NT2/D1 (cell line): ENCODE results near the gene LCP2.

Source experiments
- DNase-seq: peaks from one replicate; pipeline ENCODE4 v3.0.0-alpha.2; 2011; ENCODE audit warnings: low read depth, low spot score
- H3K27me3 ChIP-seq: 2 replicates; pipeline ENCODE4 v1.6.0; 2011; ENCODE audit warnings: mild to moderate bottlenecking; ENCODE audit not compliant: insufficient read length, insufficient read depth
- H3K36me3 ChIP-seq: 2 replicates; pipeline ENCODE4 v1.6.1; 2011; ENCODE audit warnings: mild to moderate bottlenecking, low read length, mixed read lengths; ENCODE audit not compliant: insufficient read depth, insufficient read length
- H3K4me1 ChIP-seq: 2 replicates; pipeline ENCODE4 v1.5.1; 2011; ENCODE audit not compliant: insufficient read depth, insufficient read length
- H3K4me3 ChIP-seq: 2 replicates; pipeline ENCODE4 v1.5.1; 2011; ENCODE audit warnings: low read depth; ENCODE audit not compliant: insufficient read length
- H3K9ac ChIP-seq: 2 replicates; pipeline ENCODE4 v1.6.0; 2011; ENCODE audit warnings: low read depth; ENCODE audit not compliant: insufficient read length
- H3K9me3 ChIP-seq: 2 replicates; pipeline ENCODE4 v1.5.1; 2011; ENCODE audit warnings: mild to moderate bottlenecking, low read length; ENCODE audit not compliant: insufficient read depth
- SUZ12 ChIP-seq: IDR thresholded peaks from 2 replicates; pipeline ENCODE4 v1.6.1; 2011; ENCODE audit not compliant: insufficient read length, insufficient read depth; ENCODE audit errors: extremely low read depth
- YY1 ChIP-seq: IDR thresholded peaks from 2 replicates; pipeline ENCODE4 v1.6.1; 2011; ENCODE audit not compliant: insufficient read length, insufficient read depth
- ZNF274 ChIP-seq: IDR thresholded peaks from 2 replicates; pipeline ENCODE4 v1.6.1; 2011; ENCODE audit warnings: mild to moderate bottlenecking, low read depth, low read length

The LCP2 gene

DNA sequence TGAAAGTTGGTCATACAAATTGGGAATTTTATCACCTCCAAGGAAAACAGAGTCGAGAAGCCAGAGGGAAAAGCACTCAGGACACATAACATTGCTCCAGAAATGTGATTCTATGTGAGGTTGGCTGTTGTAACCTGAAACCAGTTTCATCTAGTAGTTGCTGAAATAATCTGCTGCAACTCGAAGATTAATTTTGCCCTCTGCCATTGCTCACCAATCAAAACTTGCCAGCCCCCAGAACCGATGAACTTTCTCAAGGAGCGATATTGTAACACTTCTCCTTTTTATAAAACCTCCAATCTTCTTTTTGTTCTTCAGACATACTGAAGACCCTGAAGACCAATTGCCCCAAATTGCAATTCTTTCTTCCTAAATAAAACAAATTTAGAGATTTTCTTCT lies 33.7 kb downstream of the LCP2 start:
- Histone ChIP-seq H3K9me3 (no peaks in the 10 kb centered on the region), H3K36me3 (no peaks in the 10 kb centered on the region), H3K4me3 (no peak overlapping the region), H3K27me3 (peaks cover 5% of the 10 kb centered on the region), H3K4me1 (peaks cover 6% of the 10 kb centered on the region), H3K9ac (no peak overlapping the region)
- TF ChIP-seq YY1 (no peak), ZNF274 (no peak), SUZ12 (no peak)
- DNase-seq: no peak

DNA sequence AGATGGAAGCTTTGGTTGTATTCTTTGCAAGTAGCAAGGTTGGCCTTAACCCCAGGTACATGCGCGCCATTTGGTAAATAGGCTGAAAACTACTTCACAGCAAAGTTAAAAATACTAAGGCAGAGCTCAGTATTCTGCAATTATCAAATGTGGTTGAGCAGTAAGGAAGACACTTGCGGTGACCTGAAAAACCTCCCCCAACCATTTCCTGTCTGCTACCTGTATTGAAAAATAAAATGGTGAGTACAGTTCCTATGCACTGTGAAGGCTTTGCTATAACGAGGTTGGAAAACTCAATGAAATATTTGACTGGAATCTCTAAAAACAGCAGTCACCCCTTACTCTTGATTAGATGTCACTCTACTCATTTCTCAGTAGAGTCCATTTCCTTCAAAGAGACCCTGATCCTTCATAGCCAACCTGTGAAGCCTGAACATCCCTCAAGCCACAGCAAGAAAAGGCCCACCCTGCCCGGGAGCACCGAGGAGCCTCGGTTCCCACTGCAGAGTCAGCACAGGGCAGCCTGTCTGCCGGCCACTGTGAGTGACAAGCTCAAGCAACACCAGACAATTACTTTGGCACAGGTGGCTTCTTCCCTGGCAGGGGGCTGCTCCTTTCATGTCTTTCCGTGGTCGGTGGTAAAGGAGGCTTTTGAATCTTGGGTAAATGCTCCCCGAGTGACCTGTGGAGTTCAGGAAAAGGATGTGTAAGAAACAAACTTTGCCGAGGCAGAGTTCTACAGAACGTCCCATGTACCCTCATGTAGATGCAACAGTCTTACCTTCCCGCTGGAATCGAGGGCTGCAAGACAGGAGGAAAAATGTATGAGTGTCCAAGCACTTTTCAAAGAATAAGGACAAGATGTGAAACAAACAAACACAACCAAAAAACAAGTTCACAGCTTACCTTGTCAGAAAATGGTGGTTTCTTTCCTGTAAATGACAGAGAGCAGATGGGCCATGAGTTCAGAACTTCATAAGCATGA lies 35.2 kb downstream of the LCP2 start:
- no peak overlapping the region for H3K9ac ChIP-seq

DNA sequence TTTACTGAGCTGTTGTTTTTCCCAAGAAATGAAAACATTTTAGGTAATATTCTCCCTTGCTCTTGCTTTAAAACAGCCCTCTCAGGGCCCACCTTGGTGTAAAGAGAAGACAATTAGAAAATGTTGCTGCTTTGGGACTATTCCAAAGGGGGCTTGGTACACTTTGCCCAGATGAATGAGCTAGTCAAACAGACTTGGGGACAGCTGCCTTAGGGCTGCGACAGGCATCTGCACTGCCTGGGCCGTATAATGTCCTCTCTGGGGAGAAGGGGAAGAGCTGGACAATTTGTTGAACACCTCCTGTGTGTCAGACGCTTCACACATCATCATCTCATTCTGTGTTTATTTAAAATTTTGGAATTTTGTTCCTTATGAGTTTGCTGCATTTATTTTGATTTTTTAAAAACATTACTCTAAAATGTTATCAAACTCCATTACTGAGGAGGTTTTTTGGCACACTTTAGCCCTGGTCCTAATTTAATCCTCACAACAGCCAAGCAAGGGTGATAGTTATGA lies 36.0 kb downstream of the LCP2 start:
- Histone ChIP-seq H3K4me1 (peaks cover 6% of the 10 kb centered on the region), H3K9ac (no peak overlapping the region), H3K36me3 (no peaks in the 10 kb centered on the region), H3K4me3 (no peak overlapping the region), H3K27me3 (no peaks in the 10 kb centered on the region), H3K9me3 (no peaks in the 10 kb centered on the region)
- TF ChIP-seq ZNF274 (no peak), SUZ12 (no peak), YY1 (no peak)
- DNase-seq: no peak

More for the DNA sequence above, 35.2 kb downstream of the LCP2 start:
- H3K27me3 ChIP-seq: peaks cover 1% of the 10 kb centered on the region
- no peaks in the 10 kb centered on the region for H3K9me3 ChIP-seq
- no peaks in the 10 kb centered on the region for H3K36me3 ChIP-seq
- H3K4me1 ChIP-seq: peaks cover 6% of the 10 kb centered on the region
- no peak for TF ChIP-seq YY1
- TF ChIP-seq ZNF274: no peak
- TF ChIP-seq SUZ12: no peak
- H3K4me3 ChIP-seq: no peak overlapping the region
- DNase-seq: no peak

DNA sequence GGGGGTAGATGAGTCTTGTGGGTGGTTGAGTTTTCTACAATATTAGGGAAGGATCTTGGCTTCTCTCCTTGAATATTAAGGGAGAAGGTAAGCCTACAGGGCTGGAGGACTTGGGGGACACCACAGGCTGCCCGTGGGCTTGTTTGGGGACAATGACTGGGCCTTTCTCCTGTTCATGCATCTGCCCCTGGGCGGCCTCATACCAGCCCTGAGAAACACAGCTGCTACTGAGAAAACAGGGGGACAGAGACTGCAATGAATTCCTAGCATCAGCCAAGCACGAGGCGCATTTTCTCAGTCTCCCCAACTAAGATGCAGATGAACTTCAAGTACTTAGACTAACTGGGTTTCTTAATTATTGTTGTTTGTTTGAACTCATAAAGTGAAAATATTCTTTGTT lies 40.2 kb downstream of the LCP2 start:
- Histone ChIP-seq H3K27me3 (no peaks in the 10 kb centered on the region), H3K4me3 (no peak overlapping the region), H3K9me3 (no peaks in the 10 kb centered on the region), H3K9ac (no peak overlapping the region), H3K36me3 (no peaks in the 10 kb centered on the region), H3K4me1 (no peaks in the 10 kb centered on the region)
- no peak for DNase-seq
- no peak for TF ChIP-seq SUZ12
- TF ChIP-seq YY1: no peak
- no peak for TF ChIP-seq ZNF274

DNA sequence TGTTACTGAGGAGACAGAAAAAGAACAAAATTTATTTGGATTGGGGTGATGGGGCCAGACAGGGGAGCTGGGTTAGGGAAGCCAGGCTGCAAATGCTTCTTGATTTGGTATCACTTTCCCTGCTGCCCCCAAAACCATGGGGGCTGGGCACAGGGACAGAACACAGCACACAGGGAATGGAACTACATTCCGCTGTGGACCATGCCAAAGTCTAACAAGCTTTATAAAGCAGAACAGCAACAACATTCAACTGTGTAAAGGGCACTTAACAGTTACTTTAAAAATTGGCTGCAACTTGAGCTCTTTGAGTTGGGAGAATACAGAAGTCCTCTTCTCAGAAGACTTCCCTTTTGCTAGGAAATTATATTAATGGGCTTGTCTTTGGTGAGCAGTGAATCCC lies 41.0 kb downstream of the LCP2 start:
- H3K27me3 ChIP-seq: no peaks in the 10 kb centered on the region
- no peak overlapping the region for H3K4me3 ChIP-seq
- no peaks in the 10 kb centered on the region for H3K9me3 ChIP-seq
- H3K36me3 ChIP-seq: no peaks in the 10 kb centered on the region
- TF ChIP-seq YY1 (no peak), SUZ12 (no peak), ZNF274 (no peak)
- no peak overlapping the region for H3K9ac ChIP-seq
- no peaks in the 10 kb centered on the region for H3K4me1 ChIP-seq
- no peak for DNase-seq

DNA sequence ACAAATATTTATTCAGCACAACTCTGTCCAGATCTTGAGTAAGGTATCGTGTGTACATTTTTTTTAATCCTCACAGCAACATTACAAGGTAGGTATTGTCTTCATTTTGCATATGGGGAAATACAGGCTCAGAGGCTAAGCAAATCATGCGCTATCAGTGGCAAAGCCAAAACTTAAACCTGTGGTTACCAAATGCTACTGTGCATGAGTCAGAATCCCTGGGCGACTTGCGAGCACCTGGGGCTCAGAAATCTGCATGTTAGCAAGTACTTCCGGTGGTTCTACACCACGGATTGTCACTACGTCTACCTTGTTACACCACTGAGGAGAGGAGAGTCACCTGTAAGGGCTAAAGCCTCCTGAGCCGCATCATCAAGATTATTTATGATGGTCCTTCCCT lies 43.5 kb downstream of the LCP2 start:
- H3K27me3 ChIP-seq: no peaks in the 10 kb centered on the region
- no peaks in the 10 kb centered on the region for H3K36me3 ChIP-seq
- no peak overlapping the region for H3K4me3 ChIP-seq
- no peaks in the 10 kb centered on the region for H3K4me1 ChIP-seq
- no peak overlapping the region for H3K9ac ChIP-seq
- H3K9me3 ChIP-seq: no peaks in the 10 kb centered on the region
- TF ChIP-seq ZNF274 (no peak), YY1 (no peak), SUZ12 (no peak)
- no peak for DNase-seq

DNA sequence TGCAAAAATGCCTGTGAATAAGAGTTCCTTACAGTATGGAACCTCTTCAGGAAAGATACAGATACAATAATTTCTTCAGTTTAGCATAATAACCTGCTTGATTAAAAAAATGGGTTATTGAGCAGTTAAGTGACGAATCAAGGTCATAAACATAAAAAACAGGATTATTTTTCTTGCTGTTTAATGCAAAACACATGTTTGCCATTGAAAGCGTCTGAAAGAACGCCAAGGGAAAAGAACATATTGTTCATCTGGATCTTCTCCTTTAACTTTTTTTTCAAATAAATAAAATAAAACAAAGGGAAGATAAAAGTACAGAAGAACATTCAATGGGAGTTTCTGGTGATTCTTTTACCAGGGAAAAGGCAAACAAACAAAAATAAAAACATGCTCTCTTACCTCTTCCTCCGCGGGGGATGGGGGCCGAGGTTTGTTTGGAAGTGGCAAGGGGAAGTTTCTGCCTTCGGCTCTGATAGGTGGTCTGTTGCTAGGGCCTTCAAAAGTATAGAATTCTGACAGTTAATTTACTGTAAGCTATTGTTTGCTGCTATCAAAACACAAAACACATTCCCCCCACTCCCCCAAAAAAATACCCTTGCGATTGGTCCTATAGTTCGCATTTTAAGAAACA lies 44.7 kb downstream of the LCP2 start:
- Histone ChIP-seq H3K4me1 (no peaks in the 10 kb centered on the region), H3K9ac (no peak overlapping the region), H3K27me3 (no peaks in the 10 kb centered on the region), H3K9me3 (no peaks in the 10 kb centered on the region), H3K36me3 (no peaks in the 10 kb centered on the region), H3K4me3 (no peak overlapping the region)
- no peak for TF ChIP-seq YY1
- TF ChIP-seq SUZ12: no peak
- no peak for TF ChIP-seq ZNF274
- no peak for DNase-seq
